Neural cell (in vitro differentiated cells): ENCODE data around the gene UFD1. TPM values are rescaled to one million over a fixed set of nuclear protein-coding genes. Genes with fewer than 3 reads are reported as not detected.

Experiments
- H2AFZ ChIP-seq: fragments of 200-600, 300-800 bp; sonication (generic), shearing (Covaris generic); 2 replicates; pipeline ENCODE4 v1.6.0; 2014; ENCODE audit warnings: low read depth, mild to moderate bottlenecking, antibody characterized with exemption, low read length, moderate library complexity
- H3F3A ChIP-seq: fragments of 200-600 bp; shearing (Covaris generic); 2 replicates; pipeline ENCODE4 v1.6.1; 2016; ENCODE audit warnings: mild to moderate bottlenecking, moderate library complexity, mixed read lengths, antibody characterized with exemption, low read length; ENCODE audit not compliant: insufficient read depth, poor library complexity, severe bottlenecking
- H3K27ac ChIP-seq: fragments of 200-600, 300-800 bp; sonication (generic), shearing (Covaris generic); 2 replicates; pipeline ENCODE4 v1.5.1; 2014; ENCODE audit warnings: mild to moderate bottlenecking, low read length, moderate library complexity
- H3K27me3 ChIP-seq: fragments of 300-800, 200-600 bp; sonication (generic), shearing (Covaris generic); 2 replicates; pipeline ENCODE4 v1.6.0; 2014; ENCODE audit warnings: mild to moderate bottlenecking, low read depth, low read length, moderate library complexity; ENCODE audit not compliant: insufficient read depth
- H3K36me3 ChIP-seq: fragments of 300-800, 200-600 bp; sonication (generic), shearing (Covaris generic); 2 replicates; pipeline ENCODE4 v1.5.1; 2014; ENCODE audit warnings: mild to moderate bottlenecking, antibody characterized with exemption, low read length, moderate library complexity; ENCODE audit not compliant: insufficient read depth
- H3K4me2 ChIP-seq: fragments of 300-800, 200-600 bp; sonication (generic), shearing (Covaris generic); 2 replicates; pipeline ENCODE4 v1.6.0; 2014; ENCODE audit warnings: mild to moderate bottlenecking, low read length
- H3K4me3 ChIP-seq: fragments of 300-800, 200-600 bp; sonication (generic), shearing (Covaris generic); 2 replicates; pipeline ENCODE4 v1.5.1; 2014; ENCODE audit warnings: mild to moderate bottlenecking, low read length, moderate library complexity
- H3K79me2 ChIP-seq: fragments of 200-600 bp; shearing (Covaris generic); replicated peaks from 2 replicates; pipeline ENCODE4 v1.6.0; 2014; ENCODE audit warnings: mild to moderate bottlenecking, low read length, moderate library complexity; ENCODE audit not compliant: insufficient read depth
- H3K9ac ChIP-seq: fragments of 300-800, 200-600 bp; sonication (generic), shearing (Covaris generic); 2 replicates; pipeline ENCODE4 v1.6.1; 2016; ENCODE audit warnings: mild to moderate bottlenecking, low read length, mixed read lengths
- H3K9me2 ChIP-seq: fragments of 200-600 bp; shearing (Covaris generic); 2 replicates; pipeline ENCODE4 v1.6.1; 2016; ENCODE audit warnings: mild to moderate bottlenecking, low read length, mixed read lengths; ENCODE audit not compliant: insufficient read depth
- H3K9me3 ChIP-seq: fragments of 200-600, 300-800 bp; sonication (generic), shearing (Covaris generic); 2 replicates; pipeline ENCODE4 v1.6.1; 2016; ENCODE audit warnings: mild to moderate bottlenecking, mixed run types, low read length, moderate library complexity, mixed read lengths
- H4K20me1 ChIP-seq: fragments of 200-600 bp; shearing (Covaris generic); 2 replicates; pipeline ENCODE4 v1.6.1; 2016; ENCODE audit warnings: mild to moderate bottlenecking, mixed run types; ENCODE audit not compliant: insufficient read depth
- CTCF ChIP-seq: fragments of 450-650 bp; IDR thresholded peaks from 2 replicates; pipeline ENCODE4 v1.5.1; 2014; ENCODE audit warnings: antibody characterized with exemption, mild to moderate bottlenecking, moderate library complexity; ENCODE audit not compliant: poor library complexity, severe bottlenecking
- EP300 ChIP-seq: fragments of 450-650 bp; conservative IDR thresholded peaks from 2 replicates; pipeline ENCODE4 v1.6.1; 2014; ENCODE audit warnings: antibody characterized with exemption, mild to moderate bottlenecking, moderate library complexity; ENCODE audit not compliant: poor library complexity, severe bottlenecking
- EZH2 ChIP-seq: fragments of 200-600, 300-800 bp; shearing (Covaris generic), sonication (generic); IDR thresholded peaks from 2 replicates; pipeline ENCODE4 v1.6.1; 2014; ENCODE audit warnings: antibody characterized with exemption, low read length, borderline replicate concordance, mild to moderate bottlenecking; ENCODE audit not compliant: insufficient read depth, poor library complexity, severe bottlenecking
- MXI1 ChIP-seq: fragments of 450-650 bp; conservative IDR thresholded peaks from 2 replicates; pipeline ENCODE4 v1.6.1; 2014; ENCODE audit warnings: antibody characterized with exemption, mild to moderate bottlenecking; ENCODE audit not compliant: poor library complexity, severe bottlenecking
- POLR2AphosphoS5 ChIP-seq: IDR thresholded peaks from 2 replicates; pipeline ENCODE4 v1.6.1; 2012
- RAD21 ChIP-seq: fragments of 450-650 bp; conservative IDR thresholded peaks from 2 replicates; pipeline ENCODE4 v1.6.1; 2014; ENCODE audit warnings: antibody characterized with exemption, mild to moderate bottlenecking, moderate library complexity
- REST ChIP-seq: IDR thresholded peaks from 2 replicates; pipeline ENCODE4 v1.6.1; 2012; ENCODE audit warnings: borderline replicate concordance
- SMC3 ChIP-seq: fragments of 450-650 bp; conservative IDR thresholded peaks from 2 replicates; pipeline ENCODE4 v1.6.1; 2014; ENCODE audit warnings: antibody characterized with exemption, mild to moderate bottlenecking, moderate library complexity; ENCODE audit not compliant: poor library complexity
- TAF1 ChIP-seq: IDR thresholded peaks from 2 replicates; pipeline ENCODE4 v1.6.1; 2012; ENCODE audit warnings: low read depth
- polyA plus RNA-seq: library from polyadenylated mRNA; depleted of rRNA; stranded (reverse); fragments of >200 nt; gene quantifications from 2 replicates; pipeline ENCODE4 v1.2.3, GENCODE V29; 2014

UFD1 gene
- polyA plus RNA-seq, 1 donor from 2014 or later, result 56.9 TPM

GRCh38 chr22:19473578-19473977 is 5.4 kb downstream of the UFD1 start:
- no peaks in the 10 kb centered on the region for H3K9me3 ChIP-seq
- peaks cover 3% of the 10 kb centered on the region for H3K36me3 ChIP-seq
- no peak overlapping the region for H2AFZ ChIP-seq
- no peaks in the 10 kb centered on the region for H4K20me1 ChIP-seq
- TF ChIP-seq SMC3 (no peak), POLR2AphosphoS5 (no peak), REST (no peak), EZH2 (no peak), MXI1 (no peak), RAD21 (no peak), EP300 (no peak)
- H3K27ac ChIP-seq, result no peak overlapping the region
- H3K27me3 ChIP-seq, result no peaks in the 10 kb centered on the region
- no peaks in the 10 kb centered on the region for H3K9me2 ChIP-seq
- H3K4me2 ChIP-seq, result no peak overlapping the region
- no peak overlapping the region for H3K4me3 ChIP-seq
- H3K79me2 ChIP-seq, result peaks cover 18% of the 10 kb centered on the region
- no peak overlapping the region for H3K9ac ChIP-seq
- no peaks in the 10 kb centered on the region for H3F3A ChIP-seq

GRCh38 chr22:19472233-19472632 is 6.8 kb downstream of the UFD1 start:
- no peaks in the 10 kb centered on the region for H3K27me3 ChIP-seq
- H2AFZ ChIP-seq, result no peak overlapping the region
- H3K4me2 ChIP-seq, result no peak overlapping the region
- no peaks in the 10 kb centered on the region for H3K9me3 ChIP-seq
- no peaks in the 10 kb centered on the region for H4K20me1 ChIP-seq
- H3K9ac ChIP-seq, result no peak overlapping the region
- H3K9me2 ChIP-seq, result no peaks in the 10 kb centered on the region
- TF ChIP-seq CTCF, result no peak
- no peak for TF ChIP-seq EP300
- TF ChIP-seq POLR2AphosphoS5, result no peak
- TF ChIP-seq TAF1, result no peak
- no peak for TF ChIP-seq EZH2
- TF ChIP-seq REST, result no peak
- no peak for TF ChIP-seq SMC3
- no peak for TF ChIP-seq MXI1
- TF ChIP-seq RAD21, result no peak
- no peak overlapping the region for H3K4me3 ChIP-seq
- H3K27ac ChIP-seq, result no peak overlapping the region
- no peaks in the 10 kb centered on the region for H3F3A ChIP-seq
- peaks cover 3% of the 10 kb centered on the region for H3K36me3 ChIP-seq
- H3K79me2 ChIP-seq, result peaks cover 4% of the 10 kb centered on the region
